Osteoblast (primary cell): ENCODE measurements around the gene DPM3. TPM values are rescaled to one million over a fixed set of nuclear protein-coding genes. Genes with fewer than 3 reads are reported as not detected.

Experiments used
- DNase-seq: peaks from one replicate; pipeline ENCODE4 v3.0.0; 2011; ENCODE audit warnings: low spot score, mixed read lengths; ENCODE audit not compliant: insufficient read length; ENCODE audit errors: missing footprints
- H2AFZ ChIP-seq: 2 replicates; pipeline ENCODE4 v1.6.0; 2011; ENCODE audit warnings: mild to moderate bottlenecking, low read length
- H3K27ac ChIP-seq: 2 replicates; pipeline ENCODE4 v1.5.1; 2011; ENCODE audit warnings: mild to moderate bottlenecking, low read depth, low read length, moderate library complexity
- H3K27me3 ChIP-seq: 2 replicates; pipeline ENCODE4 v1.6.0; 2012; ENCODE audit warnings: mild to moderate bottlenecking, control low read depth, inconsistent platforms, low read length, moderate library complexity; ENCODE audit not compliant: insufficient read depth
- H3K36me3 ChIP-seq: 2 replicates; pipeline ENCODE4 v1.5.1; 2011; ENCODE audit warnings: mild to moderate bottlenecking, low read length, control low read depth, moderate library complexity; ENCODE audit not compliant: insufficient read depth
- H3K4me1 ChIP-seq: 2 replicates; pipeline ENCODE4 v1.5.1; 2011; ENCODE audit warnings: mild to moderate bottlenecking, low read length, control low read depth, moderate library complexity; ENCODE audit not compliant: insufficient read depth
- H3K4me2 ChIP-seq: 2 replicates; pipeline ENCODE4 v1.6.0; 2011; ENCODE audit warnings: mild to moderate bottlenecking, low read length; ENCODE audit not compliant: insufficient read depth
- H3K4me3 ChIP-seq: fragments of 200-600 bp; sonication (generic); 3 replicates; pipeline ENCODE4 v1.5.1; 2012; ENCODE audit warnings: mild to moderate bottlenecking, low read length, inconsistent platforms; ENCODE audit not compliant: insufficient read depth
- H3K79me2 ChIP-seq: 2 replicates; pipeline ENCODE4 v1.6.0; 2012; ENCODE audit warnings: mild to moderate bottlenecking, low read length, control low read depth, inconsistent platforms; ENCODE audit not compliant: insufficient read depth
- H3K9me3 ChIP-seq: 2 replicates; pipeline ENCODE4 v1.5.1; 2011; ENCODE audit warnings: low read depth, low read length, control low read depth
- H4K20me1 ChIP-seq: 2 replicates; pipeline ENCODE4 v1.6.0; 2012; ENCODE audit warnings: mild to moderate bottlenecking, low read length, control low read depth; ENCODE audit not compliant: insufficient read depth
- total RNA-seq: library from RNA; depleted of rRNA; stranded (reverse); fragments of >200 nt; gene quantifications from 2 replicates; pipeline ENCODE4 v1.2.3, GENCODE V29; 2012
- TF ChIP-seq, protein P1 (sequence below): IDR thresholded peaks from 2 replicates; pipeline ENCODE4 v1.5.1; 2011; ENCODE audit warnings: mild to moderate bottlenecking, low read depth, low read length, moderate library complexity; ENCODE audit errors: extremely low read depth

DPM3 gene
- total RNA-seq, 1 donor = 34.4 TPM

DNA sequence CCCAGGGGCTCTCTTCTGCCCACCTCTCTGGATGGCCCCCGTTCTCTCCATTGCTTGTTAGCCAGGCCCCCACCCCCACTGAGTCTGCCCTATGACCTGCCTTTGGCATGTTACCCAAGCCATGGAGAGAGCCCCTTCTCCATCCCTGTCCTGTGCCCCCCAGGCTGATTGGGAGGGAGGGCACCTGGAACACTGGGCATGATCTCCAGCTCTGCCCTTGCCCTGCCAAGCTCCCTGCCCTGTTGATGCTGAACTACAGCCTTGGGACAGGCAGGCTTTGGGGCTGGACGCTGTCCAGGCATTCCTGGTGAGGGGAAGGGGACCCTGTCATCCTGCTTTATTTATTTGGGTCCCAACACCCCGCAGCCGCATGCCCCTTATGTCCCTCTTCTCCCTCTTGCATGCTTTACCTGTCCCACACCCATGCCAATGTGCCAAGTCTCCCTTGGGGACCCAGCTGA is 44.0 kb upstream of the DPM3 start:
- Histone ChIP-seq H2AFZ (no peak overlapping the region), H3K79me2 (no peaks in the 10 kb centered on the region), H4K20me1 (no peaks in the 10 kb centered on the region), H3K27ac (no peak overlapping the region), H3K4me1 (no peaks in the 10 kb centered on the region), H3K9me3 (no peaks in the 10 kb centered on the region), H3K36me3 (no peaks in the 10 kb centered on the region), H3K4me3 (no peak overlapping the region), H3K4me2 (no peak overlapping the region), H3K27me3 (no peaks in the 10 kb centered on the region)
- TF ChIP-seq, protein P1, sequence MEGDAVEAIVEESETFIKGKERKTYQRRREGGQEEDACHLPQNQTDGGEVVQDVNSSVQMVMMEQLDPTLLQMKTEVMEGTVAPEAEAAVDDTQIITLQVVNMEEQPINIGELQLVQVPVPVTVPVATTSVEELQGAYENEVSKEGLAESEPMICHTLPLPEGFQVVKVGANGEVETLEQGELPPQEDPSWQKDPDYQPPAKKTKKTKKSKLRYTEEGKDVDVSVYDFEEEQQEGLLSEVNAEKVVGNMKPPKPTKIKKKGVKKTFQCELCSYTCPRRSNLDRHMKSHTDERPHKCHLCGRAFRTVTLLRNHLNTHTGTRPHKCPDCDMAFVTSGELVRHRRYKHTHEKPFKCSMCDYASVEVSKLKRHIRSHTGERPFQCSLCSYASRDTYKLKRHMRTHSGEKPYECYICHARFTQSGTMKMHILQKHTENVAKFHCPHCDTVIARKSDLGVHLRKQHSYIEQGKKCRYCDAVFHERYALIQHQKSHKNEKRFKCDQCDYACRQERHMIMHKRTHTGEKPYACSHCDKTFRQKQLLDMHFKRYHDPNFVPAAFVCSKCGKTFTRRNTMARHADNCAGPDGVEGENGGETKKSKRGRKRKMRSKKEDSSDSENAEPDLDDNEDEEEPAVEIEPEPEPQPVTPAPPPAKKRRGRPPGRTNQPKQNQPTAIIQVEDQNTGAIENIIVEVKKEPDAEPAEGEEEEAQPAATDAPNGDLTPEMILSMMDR = no peak
- DNase-seq = peak; percentile 81

DNA sequence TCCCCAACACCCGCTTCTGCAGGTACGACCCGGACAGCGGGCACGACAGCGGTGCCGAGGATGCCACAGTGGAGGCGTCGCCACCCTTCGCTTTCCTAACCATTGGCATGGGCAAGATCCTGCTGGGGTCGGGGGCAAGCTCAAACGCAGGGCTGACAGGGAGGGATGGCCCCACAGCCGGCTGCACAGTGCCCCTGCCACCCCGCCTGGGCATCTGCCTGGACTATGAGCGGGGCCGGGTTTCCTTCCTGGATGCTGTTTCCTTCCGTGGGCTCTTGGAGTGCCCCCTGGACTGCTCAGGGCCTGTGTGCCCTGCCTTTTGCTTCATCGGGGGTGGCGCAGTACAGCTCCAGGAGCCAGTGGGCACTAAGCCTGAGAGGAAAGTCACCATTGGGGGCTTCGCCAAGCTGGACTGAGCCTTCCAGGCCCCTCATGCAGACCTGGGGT is 43.5 kb upstream of the DPM3 start:
- no peak overlapping the region for H3K4me2 ChIP-seq
- no peak overlapping the region for H3K27ac ChIP-seq
- no peaks in the 10 kb centered on the region for H3K4me1 ChIP-seq
- no peak overlapping the region for H3K4me3 ChIP-seq
- H4K20me1 ChIP-seq = no peaks in the 10 kb centered on the region
- H3K27me3 ChIP-seq = no peaks in the 10 kb centered on the region
- no peak overlapping the region for H2AFZ ChIP-seq
- DNase-seq = peak; percentile 83
- no peaks in the 10 kb centered on the region for H3K9me3 ChIP-seq
- no peaks in the 10 kb centered on the region for H3K36me3 ChIP-seq
- no peaks in the 10 kb centered on the region for H3K79me2 ChIP-seq
- TF ChIP-seq, protein P1 = no peak

DNA sequence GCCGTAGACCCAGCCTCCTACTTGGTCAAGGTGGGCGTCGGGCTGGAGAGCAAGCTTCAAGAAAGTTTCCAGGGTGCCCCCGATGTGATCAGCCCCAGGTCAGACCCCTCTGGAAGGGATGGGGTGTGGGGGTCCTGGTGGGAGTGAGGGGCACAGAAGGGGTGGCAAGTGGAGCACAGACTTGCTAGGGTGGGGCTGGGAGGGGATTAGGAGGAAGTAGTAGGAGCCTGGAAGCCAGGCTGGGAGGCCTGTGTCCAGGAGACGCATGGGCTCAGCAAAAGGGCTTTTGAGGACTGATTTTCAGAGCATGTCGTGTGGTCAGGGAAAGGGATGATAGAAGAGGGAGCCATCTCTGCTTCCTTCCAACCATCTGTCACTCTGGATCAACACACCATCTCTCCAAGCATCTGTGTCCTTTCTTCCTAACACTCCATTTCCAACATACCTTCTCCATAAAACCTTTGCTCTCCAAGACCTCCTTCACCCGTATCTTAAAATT is 41.8 kb upstream of the DPM3 start:
- H3K4me3 ChIP-seq = no peak overlapping the region
- H3K4me2 ChIP-seq = no peak overlapping the region
- H3K27ac ChIP-seq = no peak overlapping the region
- H2AFZ ChIP-seq = no peak overlapping the region
- H4K20me1 ChIP-seq = no peaks in the 10 kb centered on the region
- H3K27me3 ChIP-seq = no peaks in the 10 kb centered on the region
- H3K9me3 ChIP-seq = no peaks in the 10 kb centered on the region
- no peaks in the 10 kb centered on the region for H3K36me3 ChIP-seq
- peak; percentile 86 for DNase-seq
- H3K79me2 ChIP-seq = no peaks in the 10 kb centered on the region
- H3K4me1 ChIP-seq = no peaks in the 10 kb centered on the region
- TF ChIP-seq, protein P1 = no peak

DNA sequence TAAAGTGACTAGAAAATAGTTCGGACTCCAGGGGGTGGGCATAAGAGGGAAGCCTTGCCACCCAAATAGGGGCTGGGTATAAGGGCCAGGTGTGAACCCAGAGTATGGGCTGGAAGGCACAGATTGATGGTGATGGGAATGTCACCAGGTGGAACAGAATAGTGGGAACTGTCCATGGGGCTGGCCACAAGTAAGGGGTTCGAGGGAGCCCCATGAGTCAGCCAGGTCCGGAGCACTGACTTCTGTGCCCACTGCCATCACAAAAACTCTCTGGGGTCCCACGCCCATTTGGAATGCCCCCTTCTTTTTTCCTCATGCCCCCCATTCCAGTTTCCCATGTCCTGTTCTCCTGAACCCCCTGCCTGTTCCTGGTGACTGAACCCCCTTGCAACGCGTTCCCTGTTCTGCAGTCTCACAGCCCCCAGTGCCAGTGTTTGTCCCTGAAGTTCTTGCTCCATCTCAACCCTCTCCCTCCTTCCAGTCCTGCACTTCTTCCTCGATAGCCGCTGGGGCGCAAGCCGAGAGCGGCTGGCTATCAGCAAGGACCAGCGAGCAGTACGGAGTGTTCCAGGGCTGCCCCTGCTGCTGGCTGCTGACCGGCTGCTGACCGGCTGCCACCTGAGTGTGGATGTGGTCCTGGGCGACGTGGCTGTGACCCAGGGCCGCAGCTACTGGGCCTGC is 41.2 kb upstream of the DPM3 start:
- no peaks in the 10 kb centered on the region for H3K4me1 ChIP-seq
- H3K4me3 ChIP-seq = no peak overlapping the region
- H4K20me1 ChIP-seq = no peaks in the 10 kb centered on the region
- TF ChIP-seq, protein P1 = no peak
- no peak overlapping the region for H3K4me2 ChIP-seq
- H3K9me3 ChIP-seq = no peaks in the 10 kb centered on the region
- H3K36me3 ChIP-seq = no peaks in the 10 kb centered on the region
- no peaks in the 10 kb centered on the region for H3K79me2 ChIP-seq
- H3K27ac ChIP-seq = no peak overlapping the region
- peak; percentile 60 for DNase-seq
- H3K27me3 ChIP-seq = no peaks in the 10 kb centered on the region
- no peak overlapping the region for H2AFZ ChIP-seq
